ENCODE results near the gene ARHGEF11.

DNA sequence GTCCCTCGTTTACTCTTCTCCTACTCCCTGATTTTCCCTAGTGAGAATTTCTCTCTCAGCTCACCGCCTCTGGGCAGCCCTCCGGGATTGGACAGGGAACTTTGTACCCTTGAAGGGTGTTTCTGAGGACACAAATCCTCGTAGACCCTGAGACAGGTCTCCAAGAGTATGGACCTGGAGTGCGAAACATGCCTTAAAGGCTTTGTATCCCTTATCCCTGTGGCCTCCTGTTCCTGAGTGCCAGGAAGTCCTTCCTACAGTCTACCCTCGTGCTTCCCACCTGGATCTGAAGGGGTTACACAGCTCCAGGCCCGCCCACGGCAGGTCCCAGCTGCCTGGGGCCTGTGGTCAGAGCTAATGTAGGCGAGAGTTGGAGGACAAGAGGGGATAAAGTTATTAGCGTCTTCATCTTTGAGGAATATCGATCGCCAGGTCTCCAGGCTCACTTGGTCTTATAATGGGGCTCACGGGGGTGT lies 159.6 kb downstream of the ARHGEF11 start:
- TF ChIP-seq, protein P1, sequence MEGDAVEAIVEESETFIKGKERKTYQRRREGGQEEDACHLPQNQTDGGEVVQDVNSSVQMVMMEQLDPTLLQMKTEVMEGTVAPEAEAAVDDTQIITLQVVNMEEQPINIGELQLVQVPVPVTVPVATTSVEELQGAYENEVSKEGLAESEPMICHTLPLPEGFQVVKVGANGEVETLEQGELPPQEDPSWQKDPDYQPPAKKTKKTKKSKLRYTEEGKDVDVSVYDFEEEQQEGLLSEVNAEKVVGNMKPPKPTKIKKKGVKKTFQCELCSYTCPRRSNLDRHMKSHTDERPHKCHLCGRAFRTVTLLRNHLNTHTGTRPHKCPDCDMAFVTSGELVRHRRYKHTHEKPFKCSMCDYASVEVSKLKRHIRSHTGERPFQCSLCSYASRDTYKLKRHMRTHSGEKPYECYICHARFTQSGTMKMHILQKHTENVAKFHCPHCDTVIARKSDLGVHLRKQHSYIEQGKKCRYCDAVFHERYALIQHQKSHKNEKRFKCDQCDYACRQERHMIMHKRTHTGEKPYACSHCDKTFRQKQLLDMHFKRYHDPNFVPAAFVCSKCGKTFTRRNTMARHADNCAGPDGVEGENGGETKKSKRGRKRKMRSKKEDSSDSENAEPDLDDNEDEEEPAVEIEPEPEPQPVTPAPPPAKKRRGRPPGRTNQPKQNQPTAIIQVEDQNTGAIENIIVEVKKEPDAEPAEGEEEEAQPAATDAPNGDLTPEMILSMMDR (optimal IDR thresholded peaks at IDR 0.05 in 1 of 3, IDR thresholded peaks at IDR 0.05 in 1 of 3, conservative IDR thresholded peaks at IDR 0.05 in 1 of 3; ENCODE audit: extremely low read depth in 1 of 3, insufficient read depth in 2 of 3, low read length in 3 of 3) = no peak
- TF ChIP-seq EZH2 (IDR thresholded peaks at IDR 0.05; ENCODE audit: low read length) = no peak
